GM10847 (cell line): ENCODE results near the gene NME7.

Experiments used
- POLR2A ChIP-seq: IDR thresholded peaks from 2 replicates; pipeline ENCODE4 v1.6.1; 2011; ENCODE audit not compliant: insufficient read length; ENCODE audit errors: extremely low read depth

Gene NME7

GRCh38 chr1:169318536-169319244 lies 48.9 kb downstream of the NME7 start:
- no peak for TF ChIP-seq POLR2A

GRCh38 chr1:169316556-169316955 lies 51.0 kb downstream of the NME7 start:
- TF ChIP-seq POLR2A: no peak

- no peak for TF ChIP-seq POLR2A
Observed at GRCh38 chr1:169312084-169312954, 55.3 kb downstream of the NME7 start.

GRCh38 chr1:169309178-169310166 lies 58.1 kb downstream of the NME7 start:
- no peak for TF ChIP-seq POLR2A

GRCh38 chr1:169308313-169309039 lies 59.1 kb downstream of the NME7 start:
- TF ChIP-seq POLR2A: no peak

- no peak for TF ChIP-seq POLR2A
Observed at GRCh38 chr1:169307176-169307575, 60.4 kb downstream of the NME7 start.

GRCh38 chr1:169305948-169306347 lies 61.6 kb downstream of the NME7 start:
- no peak for TF ChIP-seq POLR2A

GRCh38 chr1:169305356-169305755 lies 62.2 kb downstream of the NME7 start:
- no peak for TF ChIP-seq POLR2A

GRCh38 chr1:169300854-169301253 lies 66.7 kb downstream of the NME7 start:
- no peak for TF ChIP-seq POLR2A

- TF ChIP-seq POLR2A: no peak
Observed at GRCh38 chr1:169298441-169298840, 69.2 kb downstream of the NME7 start.

GRCh38 chr1:169295846-169296245 lies 71.8 kb downstream of the NME7 start:
- TF ChIP-seq POLR2A: no peak

- no peak for TF ChIP-seq POLR2A
Observed at GRCh38 chr1:169295425-169295824, 72.2 kb downstream of the NME7 start.

GRCh38 chr1:169289016-169289415 lies 78.6 kb downstream of the NME7 start:
- TF ChIP-seq POLR2A: no peak

- TF ChIP-seq POLR2A: no peak
Observed at GRCh38 chr1:169288011-169288414, 79.6 kb downstream of the NME7 start.
